ENCODE measurements around the gene CPNE8. TPM values are rescaled to one million over a fixed set of nuclear protein-coding genes. Genes with fewer than 3 reads are reported as not detected.

Gene CPNE8
- total RNA-seq, 3 donors from 2014 or later = 23.4 to 31.5 (median 24.7) TPM

- no peak overlapping the region for H3K4me3 ChIP-seq
- H3K36me3 ChIP-seq (ENCODE audit: low read depth) = no peaks in the 10 kb centered on the region
- no peak for ATAC-seq
- no peak for TF ChIP-seq CTCF (IDR thresholded peaks at IDR 0.05)
- no peaks in the 10 kb centered on the region for H3K4me1 ChIP-seq (ENCODE audit: low read depth)
- intact Hi-C loops (cut with DNase I, micrococcal nuclease) = no loop called here
- no peaks in the 10 kb centered on the region for H3K9me3 ChIP-seq
- no peak for DNase-seq
These were observed 294.5 kb downstream of the CPNE8 start for GRCh38 chr12:38610808-38611350.

- Histone ChIP-seq H3K4me1 (ENCODE audit: low read depth) (no peaks in the 10 kb centered on the region), H3K9me3 (no peaks in the 10 kb centered on the region), H3K4me3 (no peak overlapping the region), H3K36me3 (ENCODE audit: low read depth) (no peaks in the 10 kb centered on the region)
- intact Hi-C loops (cut with DNase I, micrococcal nuclease) = no loop called here
- DNase-seq (no peak), ATAC-seq (no peak)
- no peak for TF ChIP-seq CTCF (IDR thresholded peaks at IDR 0.05)
These were observed 298.1 kb downstream of the CPNE8 start for GRCh38 chr12:38607295-38607694.

Measured in mucosa of descending colon (tissue), 3 donors.